Body of pancreas (tissue), 4 donors: ENCODE data around the gene FOXN4.

Experiments used
- CTCF ChIP-seq, 7 experiments: fragments of 450-650 bp in 4 of 7; fragments of 200-600 bp in 3 of 7; sonication (generic) in 3 of 7; IDR thresholded peaks; one replicate each; pipeline ENCODE4 v1.5.1; 2016 to 2019; ENCODE audit warnings: antibody characterized with exemption in 7 of 7
- POLR2A ChIP-seq, 3 donors: fragments of 450-650 bp; IDR thresholded peaks; one replicate each; pipeline ENCODE4 v1.6.1; 2016; ENCODE audit warnings: antibody characterized with exemption in 3 of 3, mild to moderate bottlenecking in 2 of 3

- TF ChIP-seq CTCF (IDR thresholded peaks at IDR 0.05) = no peak
- TF ChIP-seq POLR2A (IDR thresholded peaks at IDR 0.05) = no peak
These were observed 27.6 kb downstream of the FOXN4 start for GRCh38 chr12:109281452-109281851.
